DMS153 treated with DMSO at 0.1 percent for 48 hours (cell line): ENCODE results near the gene IMP3.

Experiments
- DNase-seq: peaks from one replicate; lab custom pipeline; 2025; ENCODE audit not compliant: unreplicated experiment; lab: John Stamatoyannopoulos, UW

The IMP3 gene

DNA sequence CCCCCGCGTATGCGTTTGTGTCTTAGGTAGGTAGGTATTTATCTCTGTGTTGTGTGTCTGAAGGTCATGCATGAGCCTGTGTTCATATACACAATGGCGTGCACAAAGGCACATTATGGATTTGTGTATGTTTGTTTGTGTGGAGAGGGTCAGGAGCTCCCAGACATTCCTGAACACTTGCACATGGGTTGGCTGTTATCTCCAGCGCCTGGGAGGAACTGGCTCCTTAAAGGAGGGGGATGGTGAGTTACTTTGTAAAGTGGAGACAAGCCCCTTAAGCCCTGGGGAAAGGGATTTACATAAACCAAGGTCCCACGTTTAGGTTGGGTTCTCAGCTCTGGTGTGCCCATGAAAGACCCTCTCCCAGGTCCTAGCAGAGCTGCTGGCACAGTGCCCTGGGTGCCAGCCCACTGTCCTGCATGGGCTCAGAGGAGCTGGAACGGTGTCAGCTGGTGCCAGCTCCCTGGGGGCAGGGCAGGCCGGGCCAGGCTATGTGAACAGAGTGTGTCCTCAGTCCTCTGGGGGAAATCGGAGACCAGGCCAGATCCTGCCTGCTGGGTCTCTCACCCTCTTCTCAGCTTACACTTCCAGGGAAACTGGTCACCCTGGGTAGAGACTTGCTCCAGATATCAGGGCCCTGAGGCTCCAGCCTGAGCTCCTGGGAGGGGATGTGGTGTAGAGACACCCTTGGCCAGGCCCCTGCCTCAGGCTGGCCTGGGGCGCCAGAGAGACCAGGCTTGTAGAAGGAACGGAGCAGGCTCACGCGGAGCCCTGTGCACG, 32.8 kb upstream of the IMP3 start:
- DNase-seq = no peak

DNA sequence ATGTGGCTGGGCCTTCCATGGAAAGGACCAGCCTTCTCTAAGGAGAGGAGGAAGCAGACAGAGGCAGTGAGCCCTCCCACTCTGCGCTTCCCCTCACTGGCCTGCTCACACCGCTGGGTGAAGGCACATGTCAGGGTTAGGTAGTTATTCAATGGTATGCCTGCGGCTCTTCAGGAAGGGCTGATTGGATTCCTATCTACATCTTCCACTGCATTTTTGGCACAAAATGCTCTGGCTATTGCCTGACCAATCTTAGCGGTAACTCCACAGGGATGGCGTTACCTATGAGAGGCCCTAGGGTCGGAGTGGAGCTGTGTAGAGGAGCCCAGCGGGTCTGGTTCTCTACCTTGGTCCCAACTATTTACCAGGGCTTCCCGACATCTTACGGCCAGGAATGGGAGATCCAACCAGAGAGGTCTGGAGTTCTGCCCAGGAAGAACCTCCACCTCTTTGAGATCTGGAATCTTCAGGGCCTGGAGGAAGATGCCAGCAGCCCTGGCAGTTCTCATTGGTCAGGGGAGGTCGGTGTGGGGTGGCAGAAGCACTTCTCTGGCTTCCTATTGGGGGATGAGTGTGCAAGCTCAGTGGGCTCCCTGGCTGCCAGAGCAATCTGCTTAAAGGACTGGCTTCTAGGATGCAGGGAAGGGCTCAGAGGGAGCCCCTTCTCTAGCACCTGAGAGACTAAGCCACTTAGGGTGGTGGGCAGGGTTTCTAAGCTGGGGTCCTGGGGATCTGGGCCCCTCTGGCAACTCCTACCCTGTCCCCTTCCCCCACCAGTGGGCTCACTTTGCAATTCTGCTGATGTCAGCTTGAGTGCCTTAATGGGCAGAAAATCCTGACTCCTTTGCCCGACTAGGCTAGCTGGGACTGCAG, 31.9 kb upstream of the IMP3 start:
- no peak for DNase-seq

DNA sequence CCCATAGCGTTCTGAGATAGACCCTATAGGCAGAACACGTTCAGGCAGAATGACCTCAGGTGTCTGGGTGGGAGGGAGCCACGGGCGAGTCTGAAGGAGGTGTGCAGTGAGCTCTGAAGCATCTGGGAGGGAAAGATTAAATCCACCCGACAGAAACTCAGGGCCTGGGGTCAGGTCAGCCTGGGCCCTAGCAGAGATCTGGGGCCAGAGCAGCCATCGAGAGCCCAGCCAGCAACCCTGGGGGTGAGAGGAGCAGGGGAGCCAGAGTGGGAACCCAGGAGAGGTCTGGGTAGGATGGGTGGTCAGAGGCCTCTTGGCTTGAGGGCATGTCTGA, 29.8 kb upstream of the IMP3 start:
- no peak for DNase-seq

DNA sequence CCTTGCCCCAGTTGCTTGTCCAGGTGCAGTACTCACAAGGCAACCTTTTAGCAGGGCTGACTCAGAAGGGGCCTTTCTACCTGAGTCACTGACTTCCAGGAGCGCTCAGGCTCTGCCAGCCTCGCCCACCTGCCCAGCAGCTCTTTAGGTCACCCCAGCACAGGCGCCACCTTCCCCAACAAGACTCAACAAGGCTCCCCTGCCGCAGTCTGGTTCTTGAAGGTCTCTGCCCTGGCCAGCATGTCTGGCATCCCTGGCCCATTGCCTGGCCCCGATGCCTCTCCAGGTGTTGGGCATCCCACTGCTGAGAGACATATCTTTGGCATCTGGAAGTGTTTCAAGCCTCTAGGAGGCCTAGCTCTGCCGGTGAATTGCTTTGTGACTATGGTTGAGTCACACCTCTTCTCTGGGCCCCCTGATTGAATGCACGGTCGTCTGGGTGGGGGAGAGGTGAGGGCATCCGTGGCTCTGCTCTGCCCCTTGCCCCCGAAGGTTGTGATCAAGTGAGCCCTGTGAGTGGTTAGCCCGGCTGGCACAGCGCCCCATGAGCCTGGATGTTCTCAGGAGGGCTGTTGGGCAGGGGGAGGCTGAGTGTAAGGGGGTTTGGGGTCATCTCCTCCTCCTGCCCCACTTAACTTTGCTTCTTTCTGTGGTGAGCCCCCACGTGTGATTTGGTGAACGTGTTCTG, 29.3 kb upstream of the IMP3 start:
- DNase-seq = no peak

DNA sequence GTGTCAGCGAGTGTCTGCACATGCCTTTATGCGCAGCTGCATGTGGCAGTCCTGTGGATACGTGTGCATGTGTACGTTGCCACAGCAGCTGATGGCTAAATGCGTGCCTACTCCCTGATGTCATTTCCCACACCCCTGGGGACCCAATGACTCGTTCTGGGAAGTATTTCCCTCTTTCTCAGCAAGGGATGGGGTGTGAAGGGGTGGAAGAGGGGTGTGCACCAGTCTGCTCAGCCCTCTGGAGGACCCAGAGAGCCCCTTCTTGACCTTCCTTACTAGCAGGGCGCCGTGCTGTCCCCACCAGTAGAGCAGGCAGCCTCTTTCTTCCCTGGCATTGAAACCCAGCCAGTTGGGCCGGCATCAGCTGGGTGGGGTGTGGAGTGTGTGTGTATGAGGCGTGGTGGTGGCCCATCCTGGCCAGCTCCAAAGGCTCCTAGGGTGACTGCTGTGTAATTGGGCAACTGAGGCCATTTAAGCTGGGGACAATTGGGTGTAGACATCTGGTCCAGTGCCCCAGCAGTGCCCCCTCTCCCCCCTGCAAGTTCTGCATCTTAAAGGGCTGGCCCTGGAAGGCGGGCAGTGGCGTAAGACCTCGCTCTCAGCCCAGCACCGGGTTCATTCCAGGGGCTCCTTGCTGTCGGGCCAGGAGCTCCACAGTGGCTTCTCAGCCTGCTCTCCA, 26.9 kb upstream of the IMP3 start:
- DNase-seq = no peak

DNA sequence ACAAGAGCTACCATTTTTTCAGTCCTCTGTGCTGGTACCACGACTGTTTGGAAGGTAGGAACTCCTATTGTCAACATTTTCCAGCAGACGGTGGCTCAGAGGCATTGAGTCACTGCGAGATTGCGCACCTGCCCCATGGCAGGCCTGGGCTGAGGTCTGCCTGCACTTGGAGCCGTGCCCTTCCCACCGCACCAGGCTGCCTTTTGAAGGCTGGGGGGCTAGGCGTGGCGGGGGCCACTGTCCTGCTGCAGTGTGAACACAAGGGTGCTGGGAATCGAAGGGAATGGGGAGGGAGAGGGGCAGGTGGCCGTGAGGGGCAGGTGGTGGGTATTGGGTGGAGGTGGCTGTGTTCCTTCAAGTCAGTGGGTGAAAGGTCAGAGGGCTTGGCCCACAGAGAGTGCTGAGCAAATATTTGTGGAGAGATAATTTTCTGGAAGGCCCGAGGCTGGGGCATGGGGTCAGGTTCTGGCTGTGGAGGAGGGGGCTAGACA, 24.0 kb upstream of the IMP3 start:
- no peak for DNase-seq

DNA sequence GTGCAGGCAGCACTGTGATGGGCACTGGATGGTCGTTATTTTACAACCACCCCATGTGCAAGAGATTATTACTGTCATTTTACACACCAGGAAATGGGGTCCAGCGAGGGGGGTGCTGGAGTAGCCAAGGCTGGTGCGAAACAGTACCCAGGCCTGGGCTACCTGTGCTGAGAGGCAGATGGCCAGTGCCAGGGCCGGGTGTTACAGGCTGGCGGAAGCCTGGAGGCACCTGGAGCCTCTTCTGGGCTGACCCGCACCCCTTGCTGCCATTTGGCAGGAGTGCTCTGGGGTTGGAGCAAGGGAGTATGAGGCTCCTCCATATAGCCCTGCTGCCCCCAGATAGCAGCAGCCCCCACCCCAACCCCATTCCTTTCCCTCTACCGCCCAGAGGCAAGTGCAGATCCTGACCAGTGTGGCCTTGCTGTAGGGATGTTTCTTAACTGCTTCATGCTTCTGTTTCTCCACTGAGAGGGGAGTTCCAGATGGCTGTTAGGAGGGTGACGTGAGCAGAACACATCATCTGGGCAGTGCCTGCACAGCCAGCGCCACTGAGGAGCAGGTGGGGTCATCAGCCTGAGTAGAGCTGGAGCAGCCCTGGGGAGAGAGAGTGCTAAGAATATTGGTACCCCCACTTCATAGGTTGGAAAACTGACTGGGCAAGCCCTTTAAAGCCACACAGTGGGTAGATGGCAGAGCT, 22.9 kb upstream of the IMP3 start:
- DNase-seq = no peak

DNA sequence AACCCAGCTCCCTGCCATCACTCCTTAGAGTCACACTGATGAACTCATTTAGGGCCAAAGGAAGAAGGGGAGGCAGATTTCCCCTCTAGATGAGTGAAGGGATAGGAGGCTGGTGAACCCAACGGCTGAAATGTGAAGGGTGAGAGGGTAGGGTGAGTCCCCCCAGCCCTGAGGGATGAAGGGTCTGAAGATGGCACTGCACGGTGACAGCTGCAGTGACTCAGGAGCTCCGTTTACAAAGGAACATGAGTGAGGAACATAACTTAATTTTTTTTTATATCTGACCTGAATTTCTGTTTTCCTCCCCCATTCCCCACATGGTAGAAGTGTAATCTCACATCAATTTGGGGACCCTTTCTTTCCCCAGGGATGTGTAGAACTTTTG, 21.7 kb upstream of the IMP3 start:
- DNase-seq = no peak

DNA sequence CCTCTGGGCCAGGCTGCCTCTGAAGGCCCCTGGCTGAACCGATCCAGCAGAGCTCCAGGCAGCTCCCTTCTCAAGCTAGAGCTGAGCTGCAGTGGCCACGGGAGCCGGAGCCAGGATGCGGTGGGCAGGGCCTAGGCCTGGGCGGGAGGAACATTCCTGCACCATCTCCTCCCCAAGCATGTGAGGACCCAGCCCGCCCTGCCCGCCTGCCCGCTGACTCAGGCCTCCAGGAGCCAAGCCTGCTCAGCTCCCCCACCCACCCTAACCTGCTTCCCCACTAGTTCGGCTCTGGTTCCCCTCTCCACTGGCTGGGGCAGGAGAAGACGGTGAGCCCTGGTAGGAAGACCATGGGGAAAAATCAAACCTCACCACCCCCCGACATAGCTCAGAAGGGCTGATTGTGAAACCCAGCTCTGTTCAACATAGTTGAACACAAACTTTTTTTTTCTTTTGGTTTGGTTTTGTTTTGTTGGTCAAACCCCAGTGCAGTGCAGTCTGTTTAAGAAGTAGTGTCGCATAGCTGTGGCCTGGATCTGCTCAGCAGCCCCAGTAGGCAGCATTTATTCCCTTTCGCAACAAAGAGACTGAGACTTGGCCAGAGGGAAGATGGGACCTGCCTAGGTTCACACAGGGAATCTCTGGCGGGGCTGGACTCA, 21.2 kb upstream of the IMP3 start:
- no peak for DNase-seq

DNA sequence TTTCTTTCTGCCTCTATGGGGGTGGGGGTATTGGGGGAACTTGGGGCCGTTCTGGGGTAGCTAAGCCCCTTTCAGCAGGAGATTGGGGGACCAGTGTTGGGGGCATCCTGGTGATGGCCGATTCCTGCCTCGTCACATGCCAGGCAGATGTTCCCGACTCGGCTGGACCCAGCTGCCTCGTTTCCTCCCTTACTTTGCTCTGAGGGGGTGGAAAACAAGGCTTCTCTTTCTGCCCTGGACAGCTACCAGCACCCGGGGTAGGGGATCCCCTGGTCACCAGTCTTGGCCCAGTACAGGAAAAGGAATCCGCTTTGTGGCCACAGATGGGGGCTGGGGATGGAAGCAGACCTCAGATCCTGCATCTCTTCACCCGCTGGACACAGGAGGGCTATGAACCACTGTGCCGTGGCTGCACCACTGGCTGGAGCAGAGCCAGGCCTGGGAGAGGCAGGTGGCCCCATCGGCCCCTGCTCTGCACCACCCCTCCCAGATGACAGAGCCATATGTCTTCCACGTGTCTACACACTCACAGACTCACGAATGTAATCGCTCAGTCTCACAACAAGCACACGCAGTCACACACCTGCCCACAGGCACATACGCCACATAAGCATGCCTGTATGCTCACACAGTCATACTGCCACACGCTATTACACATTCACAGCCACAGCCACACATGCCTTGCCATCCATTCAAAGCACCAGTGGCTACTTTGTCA, 20.1 kb upstream of the IMP3 start:
- no peak for DNase-seq

DNA sequence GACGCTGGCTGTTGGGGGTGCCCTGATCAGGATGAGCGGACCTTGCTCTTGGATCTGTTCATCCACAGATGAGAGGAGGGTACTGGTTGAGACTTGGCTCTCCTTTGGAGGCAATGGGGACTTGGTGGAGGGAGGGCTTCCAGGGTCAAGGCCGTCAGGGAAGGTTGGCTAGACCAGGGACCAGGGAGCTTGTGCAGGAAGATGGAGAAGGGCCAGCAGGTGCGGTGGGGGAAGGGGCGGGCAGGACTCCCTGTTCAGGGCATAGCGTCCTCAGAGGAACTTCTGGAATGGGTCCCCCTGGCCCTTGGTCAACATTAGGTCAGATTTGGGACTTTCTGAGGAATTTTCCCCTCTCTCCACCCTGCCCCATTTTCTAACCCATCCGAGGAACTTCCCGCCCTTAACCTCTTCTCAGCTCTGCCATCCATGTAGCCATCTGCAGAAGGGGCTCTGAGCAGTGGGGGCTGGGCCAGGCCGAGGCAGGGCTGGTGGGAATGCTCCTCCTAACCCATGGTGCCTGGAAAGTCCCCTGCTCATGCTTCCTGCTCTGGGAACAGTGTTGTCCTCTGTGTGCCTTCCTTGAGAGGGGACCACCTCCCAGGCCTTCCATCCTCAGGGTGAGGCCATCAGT, 19.2 kb upstream of the IMP3 start:
- no peak for DNase-seq

DNA sequence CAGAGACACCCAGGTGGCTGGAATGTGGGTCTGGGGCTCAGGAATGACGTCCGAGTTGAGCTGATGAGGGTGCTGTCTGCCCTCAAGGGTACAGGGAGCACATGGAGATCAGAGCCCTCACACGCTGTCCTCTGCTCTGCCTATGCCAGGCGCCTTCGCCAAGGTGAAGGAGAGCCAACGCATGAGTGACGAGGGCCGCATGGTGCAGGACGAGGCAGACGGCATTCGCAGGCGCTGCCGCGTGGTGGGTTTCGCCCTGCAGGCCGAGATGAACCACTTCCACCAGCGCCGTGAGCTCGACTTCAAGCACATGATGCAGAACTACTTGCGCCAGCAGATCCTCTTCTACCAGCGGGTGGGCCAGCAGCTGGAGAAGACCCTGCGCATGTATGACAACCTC, 16.8 kb upstream of the IMP3 start:
- DNase-seq = no peak

DNA sequence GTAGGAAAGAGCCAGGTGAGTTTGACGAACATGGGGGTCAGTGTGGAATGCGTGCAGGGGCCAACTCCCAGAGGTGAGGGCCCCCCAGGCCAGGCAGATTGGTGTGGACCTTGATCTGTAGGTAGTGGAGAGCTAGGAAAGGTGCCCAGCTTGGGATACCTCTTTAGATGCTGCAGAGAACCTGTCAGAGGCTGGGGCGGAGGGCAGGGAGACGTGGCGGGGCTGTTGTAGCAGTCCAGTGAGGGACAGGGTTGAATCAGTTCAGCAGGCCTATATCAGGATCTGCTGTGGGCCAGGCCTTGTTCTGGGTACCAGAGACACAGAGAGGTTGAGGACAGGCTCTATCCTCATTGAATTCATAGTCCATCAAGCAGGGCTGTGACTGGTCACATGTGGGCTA, 16.3 kb upstream of the IMP3 start:
- DNase-seq = no peak

DNA sequence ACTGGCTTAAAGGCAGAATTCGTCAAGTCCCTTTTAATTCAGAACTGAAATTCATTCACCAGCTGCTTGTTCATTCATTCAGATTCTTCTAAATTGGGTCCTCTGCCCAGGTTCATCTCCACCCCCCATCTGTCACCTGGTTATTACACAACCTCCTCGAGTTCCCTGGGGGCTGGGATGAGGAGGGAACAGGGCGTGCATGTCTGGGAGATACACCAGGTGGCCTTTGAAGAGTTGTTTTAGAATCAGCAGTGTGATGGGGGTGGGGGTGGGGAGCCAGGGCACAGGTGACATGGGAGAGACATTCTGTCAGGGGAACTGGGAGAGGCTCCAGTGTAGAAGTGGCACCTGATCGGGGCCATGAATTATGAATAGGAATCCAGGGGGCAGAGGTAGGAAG, 15.9 kb upstream of the IMP3 start:
- DNase-seq = no peak

DNA sequence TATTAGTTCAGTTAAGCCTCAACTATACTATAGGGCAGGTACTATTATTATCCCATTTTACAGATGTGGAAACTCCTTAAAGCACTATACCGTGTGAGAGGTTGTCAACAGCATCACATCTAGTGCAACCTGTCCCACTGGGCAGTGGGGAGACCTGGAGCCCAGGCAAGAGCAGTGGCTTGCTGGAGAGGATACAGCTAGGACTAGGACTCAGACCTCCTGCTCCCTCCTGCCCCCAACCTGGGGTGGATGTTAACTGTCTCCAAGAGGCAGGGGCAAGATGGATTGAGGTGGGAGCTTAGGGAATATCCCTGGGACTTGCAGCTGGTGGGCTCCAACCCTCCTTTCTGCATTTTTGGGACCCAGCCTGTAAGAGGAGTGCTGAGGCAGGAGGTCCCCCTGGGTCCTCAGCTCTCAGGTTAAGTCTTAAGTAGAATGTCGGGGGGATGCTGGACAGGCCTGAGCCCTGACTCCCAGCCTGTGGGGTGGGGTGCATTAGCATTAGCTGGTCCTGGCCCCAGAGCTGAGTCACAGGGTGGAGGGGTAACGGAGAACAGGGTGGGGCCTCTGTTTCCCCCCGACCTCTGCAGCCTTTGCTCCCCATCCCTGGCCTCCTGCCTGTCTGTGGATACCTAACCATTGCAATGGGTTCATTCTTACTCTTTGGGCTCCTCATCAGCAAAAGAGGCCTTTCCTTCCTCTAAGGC, 14.3 kb upstream of the IMP3 start:
- no peak for DNase-seq

DNA sequence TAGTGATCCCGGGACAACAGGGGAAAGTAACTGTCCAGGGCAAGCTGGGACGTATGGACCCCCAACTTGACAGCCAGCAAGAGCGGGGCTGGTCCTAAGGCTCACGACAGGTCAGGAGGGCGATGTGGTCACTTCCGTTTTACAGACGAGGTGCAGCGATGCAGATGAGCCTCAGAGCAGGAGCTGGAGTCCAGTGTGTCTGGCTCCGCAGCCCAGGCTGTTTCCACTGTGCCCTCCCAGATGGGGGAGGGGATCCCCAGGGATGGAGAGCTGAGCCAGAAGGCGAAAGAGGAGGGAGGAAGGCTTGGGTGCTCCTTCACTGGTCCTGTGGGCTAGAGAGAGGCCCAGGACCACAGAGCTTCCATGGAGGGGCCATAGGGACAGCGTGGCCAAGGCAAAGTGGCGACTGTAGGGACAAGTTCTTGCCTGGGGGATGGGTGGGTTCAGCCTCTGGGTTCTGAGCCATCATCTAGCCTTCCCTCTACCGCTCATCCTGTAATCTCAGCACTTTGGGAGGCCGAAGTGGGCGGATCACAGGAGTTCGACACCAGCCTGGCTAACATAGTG, 13.4 kb upstream of the IMP3 start:
- DNase-seq = no peak

DNA sequence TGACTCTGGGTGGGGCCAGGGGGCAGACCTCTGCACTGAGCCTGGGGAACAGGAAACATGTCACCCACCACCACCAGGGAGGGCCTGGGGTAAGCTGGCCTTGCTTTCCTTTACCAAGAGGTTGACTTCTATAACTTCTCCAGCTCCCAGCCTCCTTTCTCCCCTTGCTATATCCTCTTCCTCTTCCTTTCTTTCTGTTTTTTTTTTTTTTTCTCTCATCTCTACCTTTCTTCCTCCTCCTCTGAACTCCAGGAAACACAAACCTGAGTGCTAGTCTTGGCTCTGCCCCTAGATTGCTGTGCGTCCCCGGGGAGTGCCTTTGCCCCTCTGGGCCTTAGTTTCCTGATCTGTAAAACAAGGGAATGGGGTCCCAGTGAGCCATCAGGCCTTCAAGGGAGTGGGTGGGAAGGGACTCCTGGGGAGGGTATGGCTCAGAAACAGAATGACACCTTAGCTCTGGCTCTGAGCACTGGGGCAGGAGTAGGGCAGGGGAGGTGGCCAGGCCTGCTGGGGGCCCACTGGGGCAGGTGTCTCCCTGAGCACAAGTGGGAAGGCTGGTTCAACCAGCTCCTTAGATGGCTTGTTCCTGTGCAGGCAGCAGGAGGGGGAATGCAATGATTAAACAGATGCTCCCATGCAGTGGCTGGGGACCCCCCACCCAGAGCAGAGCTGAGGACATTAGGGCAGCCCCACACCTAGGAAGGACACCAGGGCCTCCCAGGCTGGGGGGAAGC, 12.0 kb upstream of the IMP3 start:
- no peak for DNase-seq
